ENCODE data around the gene VPS4A. TPM values are rescaled to one million over a fixed set of nuclear protein-coding genes. Genes with fewer than 3 reads are reported as not detected.

The VPS4A gene
- total and polyA plus RNA-seq, 4 donors, result 13.3 to 15.7 (median 14.5) TPM

GRCh38 chr16:69367980-69368379 is 56.8 kb downstream of the VPS4A start (continued):
- no peak for TF ChIP-seq CTCF (IDR thresholded peaks at IDR 0.05; ENCODE audit: low read depth, low read length, missing input control)

GRCh38 chr16:69368866-69369265 is 57.7 kb downstream of the VPS4A start:
- Histone ChIP-seq H3K9me3 (ENCODE audit: control insufficient read depth in 4 of 4, low read length in 3 of 4) (no peaks in the 10 kb centered on the region), H3K4me3 (ENCODE audit: low read depth in 1 of 3, low read length in 3 of 3) (no peak overlapping the region), H3K4me1 (ENCODE audit: control insufficient read depth in 4 of 4, insufficient read depth in 4 of 4, low read length in 3 of 4) (peaks cover 0 to 13% (median 10%) of the 10 kb centered on the region in 4 donors), H3K27ac (ENCODE audit: low read depth in 1 of 2, low read length in 2 of 2) (no peak overlapping the region), H3K36me3 (ENCODE audit: control insufficient read depth in 4 of 4, insufficient read depth in 3 of 4, low read depth in 1 of 4, low read length in 3 of 4) (peaks cover 10 to 55% (median 47%) of the 10 kb centered on the region in 4 donors), H3K9ac (ENCODE audit: low read depth in 1 of 2, low read length in 2 of 2) (no peak overlapping the region), H3K27me3 (ENCODE audit: control insufficient read depth in 4 of 4, insufficient read depth in 4 of 4, low read length in 3 of 4) (no peaks in the 10 kb centered on the region)
- 98% methylated on average over 4 of the region's 4 CpGs for WGBS
- TF ChIP-seq SP1 (IDR thresholded peaks at IDR 0.05) (no peak), HNF4G (IDR thresholded peaks at IDR 0.05) (no peak), FOXA2 (IDR thresholded peaks at IDR 0.05) (no peak), HNF4A (conservative IDR thresholded peaks at IDR 0.05) (no peak), GABPA (IDR thresholded peaks at IDR 0.05 in 1 of 2, conservative IDR thresholded peaks at IDR 0.05 in 1 of 2) (no peak)
- DNase-seq (ENCODE audit: low spot score), result no peak

- DNase-seq (ENCODE audit: low spot score), result no peak
- peaks cover 0 to 14% (median 10%) of the 10 kb centered on the region in 4 donors for H3K4me1 ChIP-seq (ENCODE audit: control insufficient read depth in 4 of 4, insufficient read depth in 4 of 4, low read length in 3 of 4)
- H3K9ac ChIP-seq (ENCODE audit: low read depth in 1 of 2, low read length in 2 of 2), result no peak overlapping the region
- no peak overlapping the region for H3K27ac ChIP-seq (ENCODE audit: low read depth in 1 of 2, low read length in 2 of 2)
- TF ChIP-seq JUND (IDR thresholded peaks at IDR 0.05) (no peak), FOXA1 (IDR thresholded peaks at IDR 0.05) (no peak), CTCF (IDR thresholded peaks at IDR 0.05; ENCODE audit: low read depth, low read length, missing input control) (no peak), FOXA2 (IDR thresholded peaks at IDR 0.05) (no peak), RXRA (IDR thresholded peaks at IDR 0.05) (no peak), SP1 (IDR thresholded peaks at IDR 0.05) (no peak), RAD21 (IDR thresholded peaks at IDR 0.05) (no peak), REST (IDR thresholded peaks at IDR 0.05) (no peak), EGR1 (IDR thresholded peaks at IDR 0.05; ENCODE audit: low read depth in 2 of 2) (no peak), MAX (IDR thresholded peaks at IDR 0.05) (no peak), YY1 (IDR thresholded peaks at IDR 0.05) (no peak), TAF1 (conservative IDR thresholded peaks at IDR 0.05) (no peak)
- TF ChIP-seq, protein P1, sequence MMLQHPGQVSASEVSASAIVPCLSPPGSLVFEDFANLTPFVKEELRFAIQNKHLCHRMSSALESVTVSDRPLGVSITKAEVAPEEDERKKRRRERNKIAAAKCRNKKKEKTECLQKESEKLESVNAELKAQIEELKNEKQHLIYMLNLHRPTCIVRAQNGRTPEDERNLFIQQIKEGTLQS (IDR thresholded peaks at IDR 0.05), result no peak
- TF ChIP-seq, protein P2, sequence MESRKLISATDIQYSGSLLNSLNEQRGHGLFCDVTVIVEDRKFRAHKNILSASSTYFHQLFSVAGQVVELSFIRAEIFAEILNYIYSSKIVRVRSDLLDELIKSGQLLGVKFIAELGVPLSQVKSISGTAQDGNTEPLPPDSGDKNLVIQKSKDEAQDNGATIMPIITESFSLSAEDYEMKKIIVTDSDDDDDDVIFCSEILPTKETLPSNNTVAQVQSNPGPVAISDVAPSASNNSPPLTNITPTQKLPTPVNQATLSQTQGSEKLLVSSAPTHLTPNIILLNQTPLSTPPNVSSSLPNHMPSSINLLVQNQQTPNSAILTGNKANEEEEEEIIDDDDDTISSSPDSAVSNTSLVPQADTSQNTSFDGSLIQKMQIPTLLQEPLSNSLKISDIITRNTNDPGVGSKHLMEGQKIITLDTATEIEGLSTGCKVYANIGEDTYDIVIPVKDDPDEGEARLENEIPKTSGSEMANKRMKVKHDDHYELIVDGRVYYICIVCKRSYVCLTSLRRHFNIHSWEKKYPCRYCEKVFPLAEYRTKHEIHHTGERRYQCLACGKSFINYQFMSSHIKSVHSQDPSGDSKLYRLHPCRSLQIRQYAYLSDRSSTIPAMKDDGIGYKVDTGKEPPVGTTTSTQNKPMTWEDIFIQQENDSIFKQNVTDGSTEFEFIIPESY (IDR thresholded peaks at IDR 0.05), result no peak
- H3K27me3 ChIP-seq (ENCODE audit: control insufficient read depth in 4 of 4, insufficient read depth in 4 of 4, low read length in 3 of 4), result no peaks in the 10 kb centered on the region
- 92% methylated on average over 2 of the region's 2 CpGs for WGBS
- peaks cover 9 to 42% (median 31%) of the 10 kb centered on the region in 4 donors for H3K36me3 ChIP-seq (ENCODE audit: control insufficient read depth in 4 of 4, insufficient read depth in 3 of 4, low read depth in 1 of 4, low read length in 3 of 4)
- H3K9me3 ChIP-seq (ENCODE audit: control insufficient read depth in 4 of 4, low read length in 3 of 4), result no peaks in the 10 kb centered on the region
- H3K4me3 ChIP-seq (ENCODE audit: low read depth in 1 of 3, low read length in 3 of 3), result no peak overlapping the region
These were observed 60.4 kb downstream of the VPS4A start for GRCh38 chr16:69371564-69371963.

Data from liver (tissue), 9 donors.